HG03342 (cell line): ENCODE results near the gene PCDHGA10.
"Not testable (repeated sequence)": the region's sequence is repeated elsewhere in the genome, so short reads cannot be mapped to it uniquely, and the experiment has no call there.

Source experiments
- ATAC-seq: cut with Tn5 transposase; IDR thresholded peaks from one replicate; pipeline ENCODE4 v1.9.1; 2021; ENCODE audit warnings: mild to moderate bottlenecking, moderate library complexity; ENCODE audit not compliant: unreplicated experiment

The PCDHGA10 gene

DNA sequence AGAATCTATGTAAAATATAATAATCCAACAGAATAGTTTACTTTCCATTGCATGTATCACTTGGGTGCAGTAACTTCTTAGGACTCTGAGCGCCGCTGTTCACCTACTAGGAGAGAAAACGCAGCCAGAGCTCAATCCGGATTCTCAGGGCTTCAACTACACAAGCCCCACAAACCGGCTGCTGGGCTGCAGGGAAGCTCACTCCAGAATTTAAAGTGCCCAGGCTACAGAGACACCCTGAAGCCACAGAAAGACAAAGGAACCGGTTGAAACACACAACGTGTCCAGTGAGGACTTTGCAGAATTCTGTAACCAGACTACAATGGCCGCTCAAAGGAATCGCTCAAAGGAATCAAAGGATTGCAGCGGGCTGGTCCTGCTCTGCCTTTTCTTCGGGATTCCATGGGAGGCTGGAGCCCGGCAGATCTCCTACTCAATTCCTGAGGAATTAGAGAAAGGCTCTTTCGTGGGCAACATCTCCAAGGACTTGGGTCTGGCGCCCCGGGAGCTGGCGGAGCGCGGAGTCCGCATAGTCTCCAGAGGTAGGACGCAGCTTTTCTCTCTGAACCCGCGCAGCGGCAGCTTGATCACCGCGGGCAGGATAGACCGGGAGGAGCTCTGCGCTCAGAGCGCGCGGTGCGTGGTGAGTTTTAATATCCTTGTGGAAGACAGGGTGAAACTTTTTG, at the start of gene PCDHGA10:
PCDHGA10 (plus strand) TSS at position 134 of the 686 bp plus-strand sequence; CDS start at position 323, 189 bp downstream.
- ATAC-seq: peak; percentile 83

DNA sequence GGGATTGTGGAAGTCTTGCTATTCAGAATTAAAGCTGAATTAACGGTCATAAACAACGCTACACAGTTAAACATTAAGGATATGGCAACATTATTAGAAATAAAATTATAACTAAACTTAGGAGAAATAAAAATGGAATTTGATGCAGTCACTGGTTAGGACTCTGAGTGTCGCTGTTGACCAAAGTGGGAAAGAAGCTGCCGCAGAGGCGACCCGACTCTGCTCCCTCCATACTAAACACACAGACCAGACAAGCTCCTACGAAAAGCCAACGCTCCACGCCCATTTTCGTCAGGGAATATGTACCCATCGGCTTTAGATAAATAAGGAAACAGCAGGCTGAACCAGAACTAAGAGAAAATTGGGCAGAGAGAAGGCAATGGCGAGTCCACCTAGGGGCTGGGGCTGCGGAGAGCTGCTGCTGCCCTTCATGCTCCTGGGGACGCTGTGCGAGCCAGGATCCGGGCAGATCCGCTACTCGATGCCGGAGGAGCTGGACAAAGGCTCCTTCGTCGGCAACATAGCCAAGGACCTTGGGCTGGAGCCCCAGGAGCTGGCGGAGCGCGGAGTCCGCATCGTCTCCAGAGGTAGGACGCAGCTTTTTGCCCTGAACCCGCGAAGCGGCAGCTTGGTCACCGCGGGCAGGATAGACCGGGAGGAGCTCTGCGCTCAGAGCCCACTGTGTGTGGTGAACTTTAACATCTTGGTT, 48.7 kb upstream of the PCDHGA10 start, which contains the start of gene PCDHGA5:
PCDHGA5 (plus strand) TSS at position 211 of the 709 bp plus-strand sequence; CDS start at position 380, 169 bp downstream.
- no peak for ATAC-seq

DNA sequence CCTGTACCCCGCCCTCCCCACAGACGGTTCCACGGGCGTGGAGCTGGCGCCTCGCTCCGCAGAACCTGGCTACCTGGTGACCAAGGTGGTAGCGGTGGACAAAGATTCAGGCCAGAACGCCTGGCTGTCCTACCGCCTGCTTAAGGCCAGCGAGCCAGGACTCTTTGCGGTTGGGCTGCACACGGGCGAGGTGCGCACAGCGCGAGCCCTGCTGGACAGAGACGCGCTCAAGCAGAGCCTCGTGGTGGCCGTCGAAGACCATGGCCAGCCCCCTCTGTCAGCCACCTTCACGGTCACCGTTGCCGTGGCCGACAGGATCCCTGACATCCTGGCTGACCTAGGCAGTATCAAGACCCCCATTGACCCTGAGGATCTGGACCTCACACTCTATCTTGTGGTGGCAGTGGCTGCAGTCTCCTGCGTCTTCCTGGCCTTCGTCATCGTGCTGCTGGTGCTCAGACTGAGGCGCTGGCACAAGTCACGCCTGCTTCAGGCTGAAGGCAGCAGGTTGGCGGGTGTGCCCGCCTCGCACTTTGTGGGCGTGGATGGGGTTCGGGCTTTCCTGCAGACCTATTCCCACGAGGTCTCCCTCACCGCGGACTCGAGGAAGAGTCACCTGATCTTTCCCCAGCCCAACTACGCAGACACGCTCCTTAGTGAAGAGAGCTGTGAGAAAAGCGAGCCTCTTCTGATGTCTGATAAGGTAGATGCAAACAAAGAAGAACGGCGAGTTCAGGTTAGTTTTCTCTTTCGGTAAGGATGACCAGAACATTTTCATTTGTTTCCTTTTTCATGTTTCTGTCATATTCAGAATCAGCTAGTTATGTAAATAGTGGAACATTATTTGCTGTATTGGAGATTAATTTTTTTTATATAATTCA, 46.5 kb upstream of the PCDHGA10 start:
- no peak for ATAC-seq

DNA sequence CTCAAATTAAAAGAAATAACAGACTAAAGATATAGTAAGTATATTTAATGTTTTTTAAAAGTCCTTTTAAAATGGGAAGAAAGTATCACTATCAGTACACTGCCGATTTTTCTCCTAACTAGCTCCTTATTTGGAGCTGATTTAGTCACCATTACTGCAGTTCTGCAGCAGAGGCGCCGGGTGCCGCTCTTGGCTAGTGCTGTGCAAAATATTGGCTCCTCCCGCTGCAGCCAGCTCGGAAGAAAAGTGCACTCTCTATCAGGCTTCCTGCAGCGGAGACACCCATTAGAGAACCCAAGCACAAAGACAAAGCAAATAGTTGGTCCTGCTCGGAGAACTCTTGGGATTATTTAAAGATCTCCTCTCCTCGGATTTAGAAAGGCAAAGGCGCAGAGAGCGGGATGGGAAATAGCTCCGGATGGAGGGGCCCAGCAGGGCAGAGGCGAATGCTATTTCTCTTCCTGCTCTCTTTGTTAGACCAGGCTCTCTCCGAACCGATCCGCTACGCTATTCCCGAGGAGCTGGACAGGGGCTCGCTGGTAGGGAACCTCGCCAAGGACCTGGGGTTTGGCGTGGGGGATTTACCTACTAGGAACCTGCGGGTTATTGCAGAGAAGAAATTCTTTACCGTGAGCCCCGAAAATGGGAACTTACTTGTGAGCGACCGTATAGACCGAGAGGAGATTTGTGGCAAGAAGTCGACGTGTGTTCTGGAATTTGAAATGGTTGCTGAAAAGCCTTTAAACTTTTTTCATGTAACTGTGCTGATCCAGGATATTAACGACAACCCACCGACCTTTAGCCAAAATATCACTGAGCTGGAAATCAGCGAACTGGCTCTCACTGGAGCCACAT, 42.6 kb upstream of the PCDHGA10 start, which contains the start of gene PCDHGB3:
PCDHGB3 (plus strand) TSS at position 249 of the 855 bp plus-strand sequence; CDS start at position 402, 153 bp downstream.
- ATAC-seq: peak; percentile 82

DNA sequence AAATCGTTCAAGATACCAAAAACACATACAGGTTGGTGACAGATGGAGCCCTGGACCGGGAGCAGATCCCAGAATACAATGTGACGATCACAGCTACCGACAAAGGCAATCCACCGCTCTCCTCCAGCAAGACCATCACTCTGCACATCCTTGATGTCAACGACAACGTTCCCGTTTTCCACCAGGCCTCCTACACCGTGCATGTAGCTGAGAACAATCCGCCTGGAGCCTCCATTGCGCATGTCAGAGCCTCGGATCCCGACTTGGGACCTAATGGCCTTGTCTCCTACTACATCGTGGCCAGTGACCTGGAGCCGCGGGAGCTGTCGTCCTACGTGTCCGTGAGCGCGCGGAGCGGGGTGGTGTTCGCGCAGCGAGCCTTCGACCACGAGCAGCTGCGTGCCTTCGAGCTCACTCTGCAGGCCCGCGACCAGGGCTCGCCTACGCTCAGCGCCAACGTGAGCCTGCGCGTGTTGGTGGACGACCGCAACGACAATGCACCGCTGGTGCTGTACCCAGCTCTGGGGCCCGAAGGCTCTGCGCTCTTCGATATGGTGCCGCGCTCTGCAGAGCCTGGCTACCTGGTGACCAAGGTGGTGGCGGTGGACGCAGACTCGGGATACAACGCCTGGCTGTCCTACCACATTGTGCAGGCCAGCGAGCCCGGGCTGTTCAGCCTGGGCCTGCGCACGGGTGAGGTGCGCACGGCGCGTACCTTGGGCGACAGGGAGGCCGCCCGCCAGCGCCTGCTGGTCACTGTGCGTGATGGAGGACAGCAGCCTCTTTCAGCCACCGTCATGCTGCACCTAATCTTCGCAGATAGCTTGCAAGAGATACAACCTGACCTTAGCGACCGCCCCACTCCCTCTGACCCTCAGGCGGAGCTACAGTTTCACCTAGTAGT, 41.0 kb upstream of the PCDHGA10 start:
- no peak for ATAC-seq

- no peak for ATAC-seq
Observed at GRCh38 chr5:141373673-141374317, 39.0 kb upstream of the PCDHGA10 start, which contains the start of gene PCDHGA6. TSS of gene PCDHGA6 (plus strand) at chr5:141373891. CDS start at chr5:141374084, 193 bp downstream.

- ATAC-seq: no peak
Observed at GRCh38 chr5:141374627-141375026, 38.2 kb upstream of the PCDHGA10 start.

GRCh38 chr5:141375444-141376155, 37.2 kb upstream of the PCDHGA10 start:
- not testable (repeated sequence) for ATAC-seq

DNA sequence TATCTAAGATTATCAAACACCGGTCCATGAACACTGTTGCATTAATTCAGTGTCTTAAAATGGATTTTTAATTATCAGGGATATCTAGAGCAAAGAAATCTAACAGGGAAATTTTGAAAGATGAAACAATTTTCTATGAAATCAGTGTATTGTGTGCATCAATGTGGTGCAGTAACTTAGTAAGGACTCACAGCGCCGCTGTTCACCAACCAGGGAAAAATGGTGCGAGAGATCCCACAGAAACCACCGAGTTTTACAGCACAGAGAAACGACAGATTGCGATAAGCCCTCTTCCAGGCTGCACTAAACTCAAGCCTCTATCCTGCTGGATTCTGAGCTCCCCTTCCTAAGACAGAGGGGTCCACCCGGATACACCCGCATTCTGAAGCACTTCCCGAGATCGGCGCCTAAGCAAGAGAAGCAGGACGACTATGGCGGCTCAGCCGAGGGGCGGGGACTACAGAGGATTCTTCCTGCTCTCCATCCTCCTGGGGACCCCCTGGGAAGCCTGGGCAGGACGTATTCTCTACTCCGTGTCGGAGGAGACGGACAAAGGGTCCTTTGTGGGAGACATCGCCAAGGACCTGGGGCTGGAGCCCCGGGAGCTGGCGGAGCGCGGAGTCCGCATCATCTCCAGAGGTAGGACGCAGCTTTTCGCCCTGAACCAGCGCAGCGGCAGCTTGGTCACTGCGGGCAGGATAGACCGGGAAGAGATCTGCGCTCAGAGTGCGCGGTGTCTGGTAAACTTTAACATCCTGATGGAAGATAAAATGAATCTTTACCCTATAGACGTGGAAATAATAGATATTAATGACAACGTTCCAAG, 30.1 kb upstream of the PCDHGA10 start, which contains the start of gene PCDHGA7:
PCDHGA7 (plus strand) TSS at position 274 of the 826 bp plus-strand sequence; CDS start at position 432, 158 bp downstream.
- no peak for ATAC-seq

GRCh38 chr5:141383345-141383744, 29.4 kb upstream of the PCDHGA10 start:
- ATAC-seq: no peak

GRCh38 chr5:141384471-141385267, 28.1 kb upstream of the PCDHGA10 start:
- ATAC-seq: no peak

GRCh38 chr5:141387557-141388311, 25.1 kb upstream of the PCDHGA10 start, which contains the start of gene PCDHGB4:
TSS of gene PCDHGB4 (plus strand) at chr5:141387698. CDS start at chr5:141387885, 187 bp downstream.
- peak; percentile 74 for ATAC-seq

DNA sequence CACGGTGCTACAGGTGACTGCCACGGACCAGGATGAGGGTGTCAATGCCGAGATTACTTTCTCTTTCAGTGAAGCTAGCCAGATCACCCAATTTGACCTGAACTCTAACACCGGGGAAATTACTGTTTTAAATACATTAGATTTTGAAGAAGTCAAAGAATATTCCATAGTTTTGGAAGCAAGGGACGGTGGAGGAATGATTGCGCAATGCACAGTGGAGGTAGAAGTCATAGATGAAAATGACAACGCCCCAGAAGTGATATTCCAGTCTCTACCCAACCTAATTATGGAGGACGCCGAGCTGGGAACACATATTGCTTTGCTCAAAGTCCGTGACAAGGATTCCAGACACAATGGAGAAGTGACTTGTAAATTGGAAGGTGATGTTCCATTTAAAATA, 24.1 kb upstream of the PCDHGA10 start:
- no peak for ATAC-seq

GRCh38 chr5:141389153-141390042, 23.4 kb upstream of the PCDHGA10 start:
- no peak for ATAC-seq
